ENCODE measurements around the gene ACADL.
A peak's percentile ranks its signal among the peaks of the same experiment; 100 is the strongest.

Gene ACADL

DNA sequence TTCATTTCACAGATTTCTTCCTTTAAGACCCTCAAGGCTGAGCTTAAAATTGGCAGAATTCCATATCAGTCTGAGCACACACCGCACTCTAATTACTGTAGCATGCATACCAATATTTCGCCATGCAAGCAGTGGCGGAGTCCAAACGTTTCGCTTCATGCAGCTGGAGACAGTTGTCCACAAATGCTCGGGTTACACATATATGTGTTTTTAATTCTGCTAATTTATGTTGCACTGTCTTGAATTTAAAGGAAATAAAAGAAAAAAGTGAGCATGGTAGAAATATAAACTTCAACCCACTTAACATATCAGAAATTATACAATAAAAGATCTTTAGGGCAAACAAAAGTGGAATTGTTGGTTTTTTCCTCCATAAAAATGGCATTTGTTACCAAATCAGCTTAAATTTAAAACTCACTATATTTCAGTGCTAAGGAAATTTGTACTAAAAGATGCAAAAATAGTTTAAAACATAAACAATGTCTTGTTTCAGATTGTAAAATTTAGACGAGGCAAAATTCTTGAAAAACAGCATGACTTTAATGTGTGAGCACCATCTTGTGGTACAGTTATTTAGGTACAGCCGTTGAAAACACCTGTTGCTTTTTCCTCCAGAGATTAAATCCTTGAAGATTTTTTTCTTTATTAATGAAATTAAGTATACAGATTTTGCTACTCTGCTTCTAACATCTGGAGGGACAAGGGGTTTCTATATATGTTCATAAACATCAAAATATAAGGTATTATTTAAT, 30.0 kb downstream of the ACADL start:
- Histone ChIP-seq H3K27me3 (ENCODE audit: insufficient read depth, poor library complexity, severe bottlenecking) (no peaks in the 10 kb centered on the region), H3K27ac (replicated peaks) (no peak overlapping the region; the same call in 1 of the 2 replicates), H3K4me3 (replicated peaks; ENCODE audit: insufficient read depth, low read length) (peak overlapping the region; percentile 7; the same call in 1 of the 2 replicates)
- TF ChIP-seq, protein P1, sequence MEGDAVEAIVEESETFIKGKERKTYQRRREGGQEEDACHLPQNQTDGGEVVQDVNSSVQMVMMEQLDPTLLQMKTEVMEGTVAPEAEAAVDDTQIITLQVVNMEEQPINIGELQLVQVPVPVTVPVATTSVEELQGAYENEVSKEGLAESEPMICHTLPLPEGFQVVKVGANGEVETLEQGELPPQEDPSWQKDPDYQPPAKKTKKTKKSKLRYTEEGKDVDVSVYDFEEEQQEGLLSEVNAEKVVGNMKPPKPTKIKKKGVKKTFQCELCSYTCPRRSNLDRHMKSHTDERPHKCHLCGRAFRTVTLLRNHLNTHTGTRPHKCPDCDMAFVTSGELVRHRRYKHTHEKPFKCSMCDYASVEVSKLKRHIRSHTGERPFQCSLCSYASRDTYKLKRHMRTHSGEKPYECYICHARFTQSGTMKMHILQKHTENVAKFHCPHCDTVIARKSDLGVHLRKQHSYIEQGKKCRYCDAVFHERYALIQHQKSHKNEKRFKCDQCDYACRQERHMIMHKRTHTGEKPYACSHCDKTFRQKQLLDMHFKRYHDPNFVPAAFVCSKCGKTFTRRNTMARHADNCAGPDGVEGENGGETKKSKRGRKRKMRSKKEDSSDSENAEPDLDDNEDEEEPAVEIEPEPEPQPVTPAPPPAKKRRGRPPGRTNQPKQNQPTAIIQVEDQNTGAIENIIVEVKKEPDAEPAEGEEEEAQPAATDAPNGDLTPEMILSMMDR (IDR thresholded peaks at IDR 0.05; ENCODE audit: insufficient read depth, low read length), result peak; percentile 41
- TF ChIP-seq, protein P2, sequence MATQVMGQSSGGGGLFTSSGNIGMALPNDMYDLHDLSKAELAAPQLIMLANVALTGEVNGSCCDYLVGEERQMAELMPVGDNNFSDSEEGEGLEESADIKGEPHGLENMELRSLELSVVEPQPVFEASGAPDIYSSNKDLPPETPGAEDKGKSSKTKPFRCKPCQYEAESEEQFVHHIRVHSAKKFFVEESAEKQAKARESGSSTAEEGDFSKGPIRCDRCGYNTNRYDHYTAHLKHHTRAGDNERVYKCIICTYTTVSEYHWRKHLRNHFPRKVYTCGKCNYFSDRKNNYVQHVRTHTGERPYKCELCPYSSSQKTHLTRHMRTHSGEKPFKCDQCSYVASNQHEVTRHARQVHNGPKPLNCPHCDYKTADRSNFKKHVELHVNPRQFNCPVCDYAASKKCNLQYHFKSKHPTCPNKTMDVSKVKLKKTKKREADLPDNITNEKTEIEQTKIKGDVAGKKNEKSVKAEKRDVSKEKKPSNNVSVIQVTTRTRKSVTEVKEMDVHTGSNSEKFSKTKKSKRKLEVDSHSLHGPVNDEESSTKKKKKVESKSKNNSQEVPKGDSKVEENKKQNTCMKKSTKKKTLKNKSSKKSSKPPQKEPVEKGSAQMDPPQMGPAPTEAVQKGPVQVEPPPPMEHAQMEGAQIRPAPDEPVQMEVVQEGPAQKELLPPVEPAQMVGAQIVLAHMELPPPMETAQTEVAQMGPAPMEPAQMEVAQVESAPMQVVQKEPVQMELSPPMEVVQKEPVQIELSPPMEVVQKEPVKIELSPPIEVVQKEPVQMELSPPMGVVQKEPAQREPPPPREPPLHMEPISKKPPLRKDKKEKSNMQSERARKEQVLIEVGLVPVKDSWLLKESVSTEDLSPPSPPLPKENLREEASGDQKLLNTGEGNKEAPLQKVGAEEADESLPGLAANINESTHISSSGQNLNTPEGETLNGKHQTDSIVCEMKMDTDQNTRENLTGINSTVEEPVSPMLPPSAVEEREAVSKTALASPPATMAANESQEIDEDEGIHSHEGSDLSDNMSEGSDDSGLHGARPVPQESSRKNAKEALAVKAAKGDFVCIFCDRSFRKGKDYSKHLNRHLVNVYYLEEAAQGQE (IDR thresholded peaks at IDR 0.05; ENCODE audit: insufficient replicate concordance, low read depth), result no peak
- TF ChIP-seq GABPA (IDR thresholded peaks at IDR 0.05; ENCODE audit: low read depth) (no peak), SPI1 (IDR thresholded peaks at IDR 0.05; ENCODE audit: borderline replicate concordance, low read depth) (no peak), POLR2AphosphoS5 (IDR thresholded peaks at IDR 0.05; ENCODE audit: low read depth) (no peak)
- DNase-seq (ENCODE audit: low read depth in 1 of 2, low spot score in 1 of 2), result peak in 1 of 2 experiments; percentile 28

DNA sequence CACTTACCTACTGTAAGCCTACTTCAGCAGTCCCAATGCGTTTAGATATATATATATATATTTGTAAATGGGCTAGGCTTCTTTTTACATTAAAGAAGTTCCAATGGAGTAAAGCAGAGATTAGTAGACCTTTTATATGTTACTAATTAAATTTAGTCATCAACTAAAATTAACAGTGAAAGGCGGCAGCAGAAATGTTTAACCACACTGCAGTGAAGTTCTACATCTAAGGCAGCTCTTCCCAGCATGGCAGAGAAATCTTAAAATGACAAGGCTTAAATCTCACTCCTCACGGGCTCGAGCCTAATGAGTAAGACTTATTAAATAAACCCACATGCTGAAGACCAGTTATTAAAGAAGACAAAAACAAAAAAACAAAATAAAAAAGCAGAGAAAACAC, 34.9 kb downstream of the ACADL start:
- TF ChIP-seq, protein P1 (IDR thresholded peaks at IDR 0.05; ENCODE audit: insufficient read depth, low read length), result no peak
- TF ChIP-seq POLR2AphosphoS5 (IDR thresholded peaks at IDR 0.05; ENCODE audit: low read depth), result no peak
- TF ChIP-seq, protein P2 (IDR thresholded peaks at IDR 0.05; ENCODE audit: insufficient replicate concordance, low read depth), result no peak
- no peak for TF ChIP-seq SPI1 (IDR thresholded peaks at IDR 0.05; ENCODE audit: borderline replicate concordance, low read depth)
- TF ChIP-seq GABPA (IDR thresholded peaks at IDR 0.05; ENCODE audit: low read depth), result no peak
- no peak overlapping the region for H3K27ac ChIP-seq (replicated peaks)
- H3K4me3 ChIP-seq (replicated peaks; ENCODE audit: insufficient read depth, low read length), result no peak overlapping the region
- no peak for DNase-seq (ENCODE audit: low read depth in 1 of 2, low spot score in 1 of 2)
- H3K27me3 ChIP-seq (ENCODE audit: insufficient read depth, poor library complexity, severe bottlenecking), result no peaks in the 10 kb centered on the region

DNA sequence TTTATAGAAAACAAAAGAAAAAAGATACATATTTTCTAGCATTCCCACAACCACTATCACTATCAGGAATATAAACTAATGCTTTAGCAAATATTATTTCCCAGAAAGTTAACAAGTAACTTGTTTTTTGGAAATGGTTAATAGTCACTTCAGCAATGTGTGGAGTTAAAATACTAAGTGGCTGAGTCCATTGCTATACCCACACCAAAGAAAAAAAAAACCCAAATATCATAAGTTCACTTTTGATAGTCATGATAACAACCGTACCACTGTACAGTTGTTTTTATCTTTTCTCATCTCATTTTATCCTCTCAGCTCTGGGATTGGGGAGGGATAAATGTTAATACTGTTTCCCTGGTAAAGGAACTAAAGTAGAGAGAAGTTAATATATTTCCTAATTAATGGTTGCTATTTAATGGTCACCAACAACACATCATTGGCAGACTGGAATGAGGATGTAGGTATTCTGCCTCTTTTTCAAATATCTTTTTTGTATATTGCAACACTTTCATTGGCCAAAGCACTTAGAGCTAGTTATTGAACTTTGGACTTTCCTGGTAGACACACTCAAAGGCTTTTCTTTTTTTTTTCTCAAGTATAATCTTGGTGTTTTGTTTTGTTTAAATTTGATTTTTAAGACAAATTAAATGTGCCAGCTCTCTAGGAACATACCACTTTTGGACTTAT, 35.7 kb downstream of the ACADL start:
- TF ChIP-seq, protein P1 (IDR thresholded peaks at IDR 0.05; ENCODE audit: insufficient read depth, low read length), result no peak
- TF ChIP-seq GABPA (IDR thresholded peaks at IDR 0.05; ENCODE audit: low read depth) (no peak), SPI1 (IDR thresholded peaks at IDR 0.05; ENCODE audit: borderline replicate concordance, low read depth) (no peak), POLR2AphosphoS5 (IDR thresholded peaks at IDR 0.05; ENCODE audit: low read depth) (no peak)
- TF ChIP-seq, protein P2 (IDR thresholded peaks at IDR 0.05; ENCODE audit: insufficient replicate concordance, low read depth), result no peak
- DNase-seq (ENCODE audit: low read depth in 1 of 2, low spot score in 1 of 2), result no peak
- Histone ChIP-seq H3K27me3 (ENCODE audit: insufficient read depth, poor library complexity, severe bottlenecking) (no peaks in the 10 kb centered on the region), H3K27ac (replicated peaks) (no peak overlapping the region), H3K4me3 (replicated peaks; ENCODE audit: insufficient read depth, low read length) (no peak overlapping the region)

All from HL-60 (cell line).